Measurements from ENCODE around the gene ATP5ME. TPM values are rescaled to one million over a fixed set of nuclear protein-coding genes. Genes with fewer than 3 reads are reported as not detected.

The ATP5ME gene
- total and polyA plus RNA-seq, 2 of the 13 experiments (the other 11 are each of a cell fraction or from before 2014, with no cell fraction given), result 305 to 753 TPM

GRCh38 chr4:628821-629635 lies 45.0 kb downstream of the ATP5ME start:
- no peak overlapping the region for H2AFZ ChIP-seq (ENCODE audit: low read length)
- CTCF ChIA-PET (ENCODE audit: low intra/inter-chr PET ratio, low total read pairs), result no interaction called here

More at GRCh38 chr4:628821-629635, 45.0 kb downstream of the ATP5ME start:
- intact Hi-C loops (cut with micrococcal nuclease; ENCODE audit: unreplicated experiment), result no loop called here
- Histone ChIP-seq H4K20me1 (ENCODE audit: insufficient read depth, low read length) (no peaks in the 10 kb centered on the region), H3K9me3 (ENCODE audit: low read length) (no peaks in the 10 kb centered on the region), H3K36me3 (replicated peaks in 1 of 2; ENCODE audit: control insufficient read depth in 1 of 2, insufficient read depth in 2 of 2, low read length in 2 of 2) (no peaks in the 10 kb centered on the region), H3K27ac (ENCODE audit: extremely low read length, insufficient read depth, low read length) (no peak overlapping the region), H3K79me2 (ENCODE audit: insufficient read depth, low read length) (no peaks in the 10 kb centered on the region), H3K27me3 (ENCODE audit: control insufficient read depth in 1 of 2, insufficient read depth in 2 of 2, low read length in 2 of 2) (peaks cover 14 to 72% of the 10 kb centered on the region in 2 experiments; a peak in 4 of 5 replicates), H3K9ac (ENCODE audit: insufficient read depth, low read depth, low read length) (no peak overlapping the region), H3K4me2 (ENCODE audit: low read depth, low read length) (no peak overlapping the region), H3K4me1 (ENCODE audit: insufficient read depth, low read length) (peaks cover 8% of the 10 kb centered on the region), H3K4me3 (replicated peaks in 1 of 3; ENCODE audit: insufficient read depth in 1 of 3, low read depth in 2 of 3, low read length in 3 of 3) (no peak overlapping the region)
- ATAC-seq, result no peak
- 35% methylated on average over 20 of the region's 27 CpGs for WGBS (ENCODE audit: low lambda C conversion rate)
- FAIRE-seq, result no peak
- no TSS peak for BruUV-seq (replicated peaks)
- no peak for DNase-seq (ENCODE audit: low spot score)
- no peak for TF ChIP-seq HMG20B (CRISPR knock-in tag; conservative IDR thresholded peaks at IDR 0.05)
- no peak for TF ChIP-seq ZBTB21 (CRISPR knock-in tag; IDR thresholded peaks at IDR 0.05)
- TF ChIP-seq ZNF777 (CRISPR knock-in tag; IDR thresholded peaks at IDR 0.05), result no peak
- TF ChIP-seq FIP1L1 (IDR thresholded peaks at IDR 0.05; ENCODE audit: borderline replicate concordance, insufficient read depth, low read depth, low read length), result no peak
- TF ChIP-seq ZSCAN29 (CRISPR knock-in tag; conservative IDR thresholded peaks at IDR 0.05), result no peak
- TF ChIP-seq PBX3 (CRISPR knock-in tag; IDR thresholded peaks at IDR 0.05; ENCODE audit: borderline replicate concordance), result no peak
- no peak for TF ChIP-seq GLMP (CRISPR knock-in tag; IDR thresholded peaks at IDR 0.05; ENCODE audit: borderline replicate concordance)
- TF ChIP-seq ZNF484 (CRISPR knock-in tag; IDR thresholded peaks at IDR 0.05; ENCODE audit: borderline replicate concordance, low read depth), result no peak
- TF ChIP-seq BRD4 (CRISPR knock-in tag; IDR thresholded peaks at IDR 0.05), result no peak
- no peak for TF ChIP-seq ZNF691 (CRISPR knock-in tag; IDR thresholded peaks at IDR 0.05; ENCODE audit: borderline replicate concordance, low read depth)
- TF ChIP-seq CCAR2 (optimal IDR thresholded peaks at IDR 0.05; ENCODE audit: low read depth, low read length), result no peak
- no peak for TF ChIP-seq ZNF33B (CRISPR knock-in tag; IDR thresholded peaks at IDR 0.05)
- no peak for TF ChIP-seq ATM (IDR thresholded peaks at IDR 0.05; ENCODE audit: borderline replicate concordance)
- no peak for TF ChIP-seq MAX (IDR thresholded peaks at IDR 0.05)
- TF ChIP-seq ELF4 (CRISPR knock-in tag; IDR thresholded peaks at IDR 0.05; ENCODE audit: borderline replicate concordance), result no peak
- TF ChIP-seq TARDBP (CRISPR knock-in tag; IDR thresholded peaks at IDR 0.05), result no peak
- TF ChIP-seq SETDB1 (CRISPR knock-in tag; IDR thresholded peaks at IDR 0.05; ENCODE audit: borderline replicate concordance), result no peak
- no peak for TF ChIP-seq ZNF816 (CRISPR knock-in tag; IDR thresholded peaks at IDR 0.05; ENCODE audit: borderline replicate concordance)
- POLR2A ChIA-PET, result no interaction called here
- in situ Hi-C loops (cut with HindIII; ENCODE audit: extremely low pct_ligation_motif_present, low pct_unique_long_range_greater_than_20kb), result no loop called here

Measured in HepG2 (cell line).